ENCODE data around the gene BCDIN3D. TPM values are rescaled to one million over a fixed set of nuclear protein-coding genes. Genes with fewer than 3 reads are reported as not detected.

BCDIN3D gene
- total RNA-seq, 1 donor from 2014 or later: 8.5 TPM

DNA sequence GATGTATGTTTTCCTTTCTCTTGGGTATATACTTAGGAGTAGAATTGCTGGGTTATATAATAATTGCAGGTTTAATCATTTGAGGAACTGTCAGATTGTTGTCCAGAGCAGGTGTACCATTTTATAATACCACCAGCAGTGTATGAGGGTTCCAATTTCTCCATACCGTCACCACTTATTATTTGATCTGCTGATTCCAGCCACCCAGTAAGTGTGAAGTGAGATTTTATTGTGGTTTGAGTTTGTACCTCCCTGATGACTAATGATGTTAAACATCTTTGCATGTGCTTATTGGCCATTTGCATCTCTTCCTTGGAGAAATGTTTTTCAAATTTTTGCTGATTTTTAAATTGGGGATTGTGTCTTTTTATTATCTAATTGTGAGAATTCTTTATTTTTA, 29.8 kb downstream of the BCDIN3D start:
- DNase-seq (ENCODE audit: extremely low spot score, unreplicated experiment): no peak
- Mint-ChIP-seq H3K27me3 (no peaks in the 10 kb centered on the region), H3K4me1 (ENCODE audit: unreplicated experiment) (peaks cover 30% of the 10 kb centered on the region), H3K9me3 (no peaks in the 10 kb centered on the region), H3K36me3 (peaks cover 14% of the 10 kb centered on the region), H3K4me3 (no peak overlapping the region), H3K27ac (no peak overlapping the region)
- TF ChIP-seq, protein P1, sequence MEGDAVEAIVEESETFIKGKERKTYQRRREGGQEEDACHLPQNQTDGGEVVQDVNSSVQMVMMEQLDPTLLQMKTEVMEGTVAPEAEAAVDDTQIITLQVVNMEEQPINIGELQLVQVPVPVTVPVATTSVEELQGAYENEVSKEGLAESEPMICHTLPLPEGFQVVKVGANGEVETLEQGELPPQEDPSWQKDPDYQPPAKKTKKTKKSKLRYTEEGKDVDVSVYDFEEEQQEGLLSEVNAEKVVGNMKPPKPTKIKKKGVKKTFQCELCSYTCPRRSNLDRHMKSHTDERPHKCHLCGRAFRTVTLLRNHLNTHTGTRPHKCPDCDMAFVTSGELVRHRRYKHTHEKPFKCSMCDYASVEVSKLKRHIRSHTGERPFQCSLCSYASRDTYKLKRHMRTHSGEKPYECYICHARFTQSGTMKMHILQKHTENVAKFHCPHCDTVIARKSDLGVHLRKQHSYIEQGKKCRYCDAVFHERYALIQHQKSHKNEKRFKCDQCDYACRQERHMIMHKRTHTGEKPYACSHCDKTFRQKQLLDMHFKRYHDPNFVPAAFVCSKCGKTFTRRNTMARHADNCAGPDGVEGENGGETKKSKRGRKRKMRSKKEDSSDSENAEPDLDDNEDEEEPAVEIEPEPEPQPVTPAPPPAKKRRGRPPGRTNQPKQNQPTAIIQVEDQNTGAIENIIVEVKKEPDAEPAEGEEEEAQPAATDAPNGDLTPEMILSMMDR (conservative IDR thresholded peaks at IDR 0.05): no peak

DNA sequence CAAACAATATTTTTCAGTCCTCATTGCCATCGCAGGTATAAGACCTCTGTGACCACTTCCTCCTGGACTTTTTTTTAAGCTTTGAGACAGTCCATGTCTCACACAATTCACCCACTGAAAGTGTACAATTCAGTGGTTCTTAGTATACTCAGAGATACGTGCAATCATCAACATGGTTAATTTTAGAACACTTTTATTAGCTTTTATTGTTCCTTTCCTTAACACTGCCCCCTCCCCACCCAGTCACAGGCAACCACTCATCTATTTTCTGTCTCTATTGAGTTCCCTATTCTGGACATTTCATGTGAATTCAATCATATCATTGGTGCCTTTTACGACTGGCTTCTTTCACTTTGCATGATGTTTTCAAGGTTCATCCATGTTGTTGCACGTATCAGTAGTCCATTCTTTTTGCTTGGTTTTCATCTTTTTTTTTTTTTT, 30.9 kb downstream of the BCDIN3D start:
- DNase-seq (ENCODE audit: extremely low spot score, unreplicated experiment): no peak
- H3K36me3 Mint-ChIP-seq: peaks cover 14% of the 10 kb centered on the region
- H3K27ac Mint-ChIP-seq: no peak overlapping the region
- H3K4me1 Mint-ChIP-seq (ENCODE audit: unreplicated experiment): peaks cover 36% of the 10 kb centered on the region
- no peaks in the 10 kb centered on the region for H3K27me3 Mint-ChIP-seq
- no peaks in the 10 kb centered on the region for H3K9me3 Mint-ChIP-seq
- H3K4me3 Mint-ChIP-seq: no peak overlapping the region
- TF ChIP-seq, protein P1 (conservative IDR thresholded peaks at IDR 0.05): no peak

DNA sequence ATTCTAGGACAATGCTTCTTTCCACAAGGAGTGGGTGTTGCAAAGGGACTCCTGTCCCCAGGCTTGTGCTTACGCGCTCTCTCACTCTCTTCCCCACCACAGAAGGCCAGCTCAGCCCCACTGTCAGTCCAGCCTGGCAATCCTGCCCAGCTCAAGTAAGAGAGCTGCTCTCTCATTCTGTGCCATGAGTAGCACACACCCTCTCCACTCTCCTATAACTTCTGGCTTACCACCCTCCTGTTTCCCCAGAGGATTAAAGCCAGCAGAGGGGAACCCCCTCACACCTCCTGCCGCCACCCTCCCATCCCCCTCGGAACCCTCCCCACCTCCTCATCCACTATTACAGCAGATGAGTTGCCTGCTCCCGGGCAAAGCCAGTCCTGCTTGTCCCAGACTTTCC, 31.8 kb downstream of the BCDIN3D start:
- no peaks in the 10 kb centered on the region for H3K27me3 Mint-ChIP-seq
- TF ChIP-seq, protein P1 (conservative IDR thresholded peaks at IDR 0.05): no peak
- peaks cover 10% of the 10 kb centered on the region for H3K36me3 Mint-ChIP-seq
- peaks cover 40% of the 10 kb centered on the region for H3K4me1 Mint-ChIP-seq (ENCODE audit: unreplicated experiment)
- H3K9me3 Mint-ChIP-seq: no peaks in the 10 kb centered on the region
- H3K27ac Mint-ChIP-seq: no peak overlapping the region
- no peak overlapping the region for H3K4me3 Mint-ChIP-seq
- DNase-seq (ENCODE audit: extremely low spot score, unreplicated experiment): no peak

DNA sequence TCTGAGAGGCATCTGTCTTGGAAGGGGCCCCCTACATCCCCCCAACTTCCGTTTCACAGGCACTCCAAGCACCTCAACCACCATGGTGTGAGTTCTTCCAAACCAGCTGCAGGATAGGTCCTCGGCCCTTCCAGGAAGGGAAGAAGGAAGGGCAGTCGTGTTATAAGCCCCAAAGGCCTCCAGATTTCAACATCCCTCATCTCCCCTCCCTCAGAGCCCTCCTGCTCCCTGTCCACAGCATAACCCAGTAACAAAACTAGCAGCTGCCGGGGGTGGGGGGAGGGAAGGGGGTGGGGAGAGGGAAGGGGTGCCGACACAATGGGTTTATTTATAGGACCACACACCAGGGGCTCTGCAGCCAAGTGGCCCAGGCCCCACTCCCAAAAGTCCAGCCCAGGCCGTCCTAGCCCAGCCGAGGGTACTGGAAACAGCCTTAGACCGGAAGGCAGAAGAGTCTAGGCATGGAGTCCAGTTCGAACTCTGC, 33.0 kb downstream of the BCDIN3D start:
- DNase-seq (ENCODE audit: extremely low spot score, unreplicated experiment): no peak
- peaks cover 5% of the 10 kb centered on the region for H3K36me3 Mint-ChIP-seq
- no peaks in the 10 kb centered on the region for H3K27me3 Mint-ChIP-seq
- TF ChIP-seq, protein P1 (conservative IDR thresholded peaks at IDR 0.05): no peak
- H3K9me3 Mint-ChIP-seq: no peaks in the 10 kb centered on the region
- peak overlapping the region; percentile 72 for H3K27ac Mint-ChIP-seq
- H3K4me3 Mint-ChIP-seq: peak overlapping the region; percentile 62
- peaks cover 40% of the 10 kb centered on the region for H3K4me1 Mint-ChIP-seq (ENCODE audit: unreplicated experiment)

DNA sequence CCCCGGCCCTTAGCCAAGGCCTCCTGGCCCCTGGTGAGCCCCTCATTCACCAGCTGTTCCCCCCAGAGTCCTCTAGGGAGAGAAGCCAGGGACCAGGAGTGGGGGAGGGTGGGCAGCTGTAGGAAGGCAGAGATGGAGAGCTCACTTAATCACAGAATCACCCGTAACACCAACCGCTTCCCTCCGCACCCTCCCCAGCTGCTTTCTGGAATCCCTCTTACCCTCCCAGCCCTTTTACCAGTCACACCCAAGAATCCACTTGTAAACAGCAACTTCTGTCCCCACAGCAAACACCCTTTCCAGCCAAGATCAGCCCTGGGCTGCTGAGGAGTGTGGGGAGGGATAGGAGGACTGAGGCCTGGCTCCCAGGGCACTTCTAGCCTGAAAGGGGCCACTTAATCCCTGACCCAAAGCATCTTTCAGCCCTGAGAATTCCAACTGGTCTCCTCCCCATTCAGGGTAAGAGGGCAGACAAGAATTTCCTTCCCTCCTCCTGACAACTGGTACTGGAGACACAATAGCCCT, 33.5 kb downstream of the BCDIN3D start:
- Mint-ChIP-seq H3K4me1 (ENCODE audit: unreplicated experiment) (peaks cover 40% of the 10 kb centered on the region), H3K27ac (peak overlapping the region; percentile 72), H3K27me3 (no peaks in the 10 kb centered on the region), H3K36me3 (peaks cover under 1% of the 10 kb centered on the region), H3K4me3 (peak overlapping the region; percentile 62), H3K9me3 (no peaks in the 10 kb centered on the region)
- no peak for DNase-seq (ENCODE audit: extremely low spot score, unreplicated experiment)
- TF ChIP-seq, protein P1 (conservative IDR thresholded peaks at IDR 0.05): no peak

All from type B pancreatic cell (in vitro differentiated cells).